Panc1 (cell line): ENCODE results near the gene RGS3. TPM values are rescaled to one million over a fixed set of nuclear protein-coding genes. Genes with fewer than 3 reads are reported as not detected.
A peak's percentile ranks its signal among the peaks of the same experiment; 100 is the strongest.

Experiments
- ATAC-seq: fragments of 200-7000 bp; cut with Tn5 transposase; 2 replicates; pipeline ENCODE4 v1.9.1; 2020; ENCODE audit warnings: mild to moderate bottlenecking, moderate library complexity
- BruUV-seq: library from RNA; stranded (reverse); fragments of 400-500 nt; replicated peaks from 2 replicates; lab custom pipeline; 2021; lab: Mats Ljungman, UMichigan
- CTCF ChIA-PET: fragments of 300-600 bp; sonication (Branson Sonifier 250); formaldehyde crosslinking; loops from one replicate; lab custom pipeline; 2022; ENCODE audit warnings: antibody characterized with exemption; lab: Charles Lee
- POLR2A ChIA-PET: fragments of 300-600 bp; sonication (Branson Sonifier 250); formaldehyde crosslinking; loops from one replicate; lab custom pipeline; 2022; ENCODE audit warnings: antibody characterized with exemption; lab: Charles Lee
- DNase-seq: peaks from one replicate; pipeline ENCODE4 v3.0.0-alpha.2; 2010; ENCODE audit warnings: low read depth, low spot score
- H3K27ac ChIP-seq: 2 replicates; pipeline ENCODE4 v1.5.1; 2011; ENCODE audit warnings: mild to moderate bottlenecking, low read length, inconsistent platforms
- H3K27me3 ChIP-seq: fragments of 200-500 bp; sonication (Bioruptor generic); 2 replicates; pipeline ENCODE4 v1.6.0; 2014; ENCODE audit warnings: low read length, inconsistent platforms; ENCODE audit not compliant: control insufficient read depth, insufficient read depth
- H3K36me3 ChIP-seq: fragments of 200-500 bp; sonication (Bioruptor generic); 2 replicates; pipeline ENCODE4 v1.5.1; 2014; ENCODE audit warnings: inconsistent platforms, mild to moderate bottlenecking, low read length, moderate library complexity; ENCODE audit not compliant: control insufficient read depth, insufficient read depth
- H3K4me1 ChIP-seq: 2 replicates; pipeline ENCODE4 v1.5.1; 2011; ENCODE audit warnings: inconsistent platforms, mild to moderate bottlenecking, low read length, moderate library complexity; ENCODE audit not compliant: control insufficient read depth, insufficient read depth
- H3K4me3 ChIP-seq, 2 experiments: 2 replicates each; pipeline ENCODE4 v1.5.1; 2011 to 2012; ENCODE audit warnings: low read depth in 2 of 2, low read length in 2 of 2, mild to moderate bottlenecking in 2 of 2, inconsistent platforms in 1 of 2, moderate library complexity in 1 of 2
- H3K9me3 ChIP-seq: fragments of 200-500 bp; sonication (Bioruptor generic); 2 replicates; pipeline ENCODE4 v1.5.1; 2014; ENCODE audit warnings: low read depth, mild to moderate bottlenecking, inconsistent platforms, low read length, moderate library complexity; ENCODE audit not compliant: control insufficient read depth, insufficient read depth
- CTCF ChIP-seq: fragments of 450-650 bp; IDR thresholded peaks from 2 replicates; pipeline ENCODE4 v1.5.1; 2017; ENCODE audit warnings: mild to moderate bottlenecking
- POLR2AphosphoS5 ChIP-seq: IDR thresholded peaks from 2 replicates; pipeline ENCODE4 v1.6.1; 2012; ENCODE audit warnings: mild to moderate bottlenecking, low read depth, low read length, moderate library complexity
- REST ChIP-seq, 2 experiments: IDR thresholded peaks; 2 replicates each; pipeline ENCODE4 v1.6.1; 2011 to 2012; ENCODE audit warnings: low read depth in 2 of 2, control low read depth in 1 of 2, low read length in 1 of 2, mild to moderate bottlenecking in 1 of 2, moderate library complexity in 1 of 2; ENCODE audit not compliant: insufficient read depth in 1 of 2
- SIN3A ChIP-seq: IDR thresholded peaks from 2 replicates; pipeline ENCODE4 v1.6.1; 2012; ENCODE audit warnings: low read depth, mild to moderate bottlenecking, low read length, moderate library complexity, borderline replicate concordance; ENCODE audit not compliant: insufficient read depth
- TCF7L2 ChIP-seq: IDR thresholded peaks from 2 replicates; pipeline ENCODE4 v1.6.1; 2011; ENCODE audit warnings: mild to moderate bottlenecking, low read depth, low read length, inconsistent platforms
- in situ Hi-C: cut with HindIII; loops from 2 replicates; pipeline ENCODE4 v1.10.0; 2016; ENCODE audit warnings: low sequenced_read_pairs, low pct_unique_long_range_greater_than_20kb
- intact Hi-C: fragments of 100-400 bp; cut with micrococcal nuclease; formaldehyde crosslinking; loops from one replicate; pipeline ENCODE4 v1.10.0; 2022; ENCODE audit not compliant: unreplicated experiment
- total RNA-seq: library from RNA; stranded (reverse); gene quantifications from one replicate; pipeline ENCODE4 v1.2.1, GENCODE V29; 2021; ENCODE audit not compliant: unreplicated experiment

RGS3 gene
- total RNA-seq, 1 experiment from 2014 or later = 15.1 TPM

GRCh38 chr9:113577525-113578261 is 114.2 kb downstream of the RGS3 start:
- CTCF ChIA-PET = no interaction called here
- H3K4me3 ChIP-seq = no peak overlapping the region
- no peak overlapping the region for H3K27ac ChIP-seq
- POLR2A ChIA-PET = no interaction called here
- in situ Hi-C loops = no loop called here
- no peaks in the 10 kb centered on the region for H3K9me3 ChIP-seq
- intact Hi-C loops = no loop called here
- BruUV-seq = no TSS peak
- no peak for ATAC-seq
- no peaks in the 10 kb centered on the region for H3K27me3 ChIP-seq
- TF ChIP-seq CTCF = no peak
- TF ChIP-seq SIN3A = no peak
- TF ChIP-seq REST (IDR thresholded peaks at IDR 0.05; ENCODE audit: insufficient read depth in 1 of 2, low read depth in 2 of 2, low read length in 1 of 2) = no peak
- no peak for TF ChIP-seq TCF7L2
- TF ChIP-seq POLR2AphosphoS5 = no peak
- no peak for DNase-seq
- no peaks in the 10 kb centered on the region for H3K36me3 ChIP-seq
- H3K4me1 ChIP-seq = peaks cover 16% of the 10 kb centered on the region

- in situ Hi-C loops (no loop called here), intact Hi-C loops (no loop called here)
These were observed 114.8 kb downstream of the RGS3 start for GRCh38 chr9:113578279-113578865.

More at GRCh38 chr9:113578279-113578865, 114.8 kb downstream of the RGS3 start:
- ChIA-PET POLR2A (no interaction called here), CTCF (interaction anchor here (1.0 to 1.3 kb wide), 2 partner anchors 13 to 127 kb away, joined by 3 to 6 read pairs; no protein-coding TSS in a partner anchor)
- H3K4me3 ChIP-seq = no peak overlapping the region
- ATAC-seq (peak; percentile 22; the same call in 1 of the 2 replicates), DNase-seq (no peak)
- peaks cover 16% of the 10 kb centered on the region for H3K4me1 ChIP-seq
- H3K36me3 ChIP-seq = no peaks in the 10 kb centered on the region
- no peak overlapping the region for H3K27ac ChIP-seq
- no TSS peak for BruUV-seq
- TF ChIP-seq SIN3A (no peak), POLR2AphosphoS5 (no peak), TCF7L2 (no peak), CTCF (no peak), REST (IDR thresholded peaks at IDR 0.05; ENCODE audit: insufficient read depth in 1 of 2, low read depth in 2 of 2, low read length in 1 of 2) (no peak)
- H3K27me3 ChIP-seq = no peaks in the 10 kb centered on the region
- no peaks in the 10 kb centered on the region for H3K9me3 ChIP-seq
